GM19324 (cell line): Measurements from ENCODE around the gene ADGRL3.
"Not testable (repeated sequence)": the region's sequence is repeated elsewhere in the genome, so short reads cannot be mapped to it uniquely, and the experiment has no call there.

Source experiments
- ATAC-seq: cut with Tn5 transposase; IDR thresholded peaks from one replicate; pipeline ENCODE4 v1.9.1; 2021; ENCODE audit warnings: mild to moderate bottlenecking, moderate library complexity; ENCODE audit not compliant: unreplicated experiment, low FRiP score

Gene ADGRL3

DNA sequence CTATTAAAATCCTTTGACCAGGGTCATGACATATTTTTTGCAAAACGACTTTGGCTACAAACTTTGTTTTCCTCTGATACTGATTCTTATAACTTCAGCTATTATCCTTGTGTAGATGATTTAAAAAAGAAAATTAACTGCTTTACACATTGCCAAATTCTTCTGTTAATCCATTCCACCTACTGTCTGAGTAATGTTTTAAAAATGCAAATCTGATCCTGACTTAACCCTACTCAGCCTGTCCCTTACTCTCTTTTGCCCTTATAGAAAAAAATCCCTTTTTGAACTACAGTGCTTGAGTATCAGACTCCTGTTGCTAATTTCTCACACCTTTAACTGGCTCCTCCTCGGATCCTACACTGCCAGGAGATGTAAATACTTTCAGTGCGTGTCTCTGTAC, 723.1 kb downstream of the ADGRL3 start:
- no peak for ATAC-seq

GRCh38 chr4:61924131-61924530, 724.0 kb downstream of the ADGRL3 start:
- no peak for ATAC-seq

- ATAC-seq = no peak
Measured at GRCh38 chr4:61933527-61933926, 733.4 kb downstream of the ADGRL3 start.

- no peak for ATAC-seq
Measured at GRCh38 chr4:61934198-61934597, 734.1 kb downstream of the ADGRL3 start.

- ATAC-seq = no peak
Measured at GRCh38 chr4:61938250-61938846, 738.2 kb downstream of the ADGRL3 start.

GRCh38 chr4:61950625-61951024, 750.5 kb downstream of the ADGRL3 start:
- ATAC-seq = no peak

DNA sequence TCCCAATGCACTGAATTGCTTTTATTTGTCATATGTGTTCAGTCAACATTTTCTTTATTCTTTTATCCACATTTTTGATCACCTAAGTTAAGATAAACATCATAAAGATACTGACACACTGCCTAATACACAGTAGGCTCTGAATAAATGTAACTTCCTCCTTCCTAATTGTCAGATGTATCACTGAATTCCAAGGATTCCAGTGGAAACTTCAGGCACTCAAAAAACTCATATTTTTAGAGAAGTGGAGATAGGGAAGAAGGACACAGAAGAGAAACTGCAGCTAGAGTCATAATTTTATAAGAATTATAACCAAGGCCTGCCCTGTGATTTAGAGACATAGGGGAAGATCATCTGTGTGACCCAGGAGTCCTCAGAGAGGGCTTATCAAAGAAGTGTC, 753.3 kb downstream of the ADGRL3 start:
- no peak for ATAC-seq

DNA sequence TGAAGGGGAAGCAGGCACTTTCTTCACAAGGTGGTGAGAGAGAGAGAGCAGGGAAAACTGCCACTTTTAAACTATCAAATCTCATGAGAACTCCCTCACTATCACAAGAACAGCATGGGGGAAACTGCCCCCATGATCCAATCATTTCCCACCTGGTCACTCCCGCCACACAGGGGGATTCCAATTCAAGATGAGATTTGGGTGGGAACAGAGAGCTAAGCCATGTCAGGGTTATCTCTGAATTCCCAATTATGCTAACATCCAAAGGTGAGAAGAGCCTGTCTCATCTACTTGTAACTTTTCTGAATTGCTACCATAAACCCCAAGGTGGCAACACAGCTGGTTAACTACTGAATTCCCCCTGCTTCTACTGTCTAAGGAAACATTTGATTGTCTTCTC, 758.5 kb downstream of the ADGRL3 start:
- ATAC-seq = no peak

DNA sequence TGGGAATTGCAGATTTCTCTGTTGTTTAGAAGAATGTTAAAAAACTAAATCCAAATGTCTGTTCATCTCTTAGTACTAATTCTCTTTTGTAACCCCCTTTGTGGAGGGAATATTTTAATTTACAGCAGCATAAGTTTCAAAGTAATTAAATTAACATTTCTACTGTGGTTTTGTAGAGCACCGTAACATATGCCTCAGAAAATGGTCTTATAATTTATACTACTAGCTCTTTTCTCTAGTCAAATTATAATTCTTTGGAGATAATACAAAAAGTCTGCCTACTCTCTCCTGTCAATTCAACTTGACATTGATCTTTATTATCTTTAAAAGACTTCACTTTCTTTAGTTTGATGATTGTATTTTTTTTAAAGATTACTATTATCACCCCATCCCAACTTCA, 759.0 kb downstream of the ADGRL3 start:
- ATAC-seq = no peak

DNA sequence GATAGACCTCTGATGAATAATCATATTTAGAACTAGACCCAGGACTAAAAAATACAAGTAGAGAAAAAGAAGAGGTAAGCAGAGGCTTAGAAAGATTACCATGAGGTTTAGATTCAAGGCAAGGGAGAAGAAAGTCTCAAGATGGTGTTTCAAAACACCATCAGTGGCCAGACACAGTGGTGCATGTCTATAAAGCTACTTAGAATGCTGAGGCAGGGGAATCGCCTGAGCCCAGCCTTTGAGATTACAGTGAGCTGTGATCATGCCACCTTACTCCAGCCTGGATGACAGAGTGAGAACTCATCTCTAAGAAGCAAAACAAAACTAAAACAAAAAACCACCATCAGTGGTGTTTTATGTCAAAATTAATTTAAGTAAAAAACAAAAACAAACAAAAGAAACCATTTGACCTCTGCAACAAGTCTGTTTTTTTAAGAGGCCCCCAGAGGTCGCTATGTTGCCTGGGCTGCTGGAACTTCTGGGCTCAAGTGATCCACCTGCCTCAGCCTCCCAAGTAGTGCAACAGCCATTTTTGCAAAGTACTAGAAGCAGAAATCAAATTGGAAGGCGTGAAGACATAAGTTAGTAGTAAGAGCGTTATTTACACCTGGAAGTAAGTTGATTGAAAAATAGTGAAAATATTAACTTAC, 784.3 kb downstream of the ADGRL3 start:
- no peak for ATAC-seq

GRCh38 chr4:61985426-61985825, 785.3 kb downstream of the ADGRL3 start:
- ATAC-seq = no peak

DNA sequence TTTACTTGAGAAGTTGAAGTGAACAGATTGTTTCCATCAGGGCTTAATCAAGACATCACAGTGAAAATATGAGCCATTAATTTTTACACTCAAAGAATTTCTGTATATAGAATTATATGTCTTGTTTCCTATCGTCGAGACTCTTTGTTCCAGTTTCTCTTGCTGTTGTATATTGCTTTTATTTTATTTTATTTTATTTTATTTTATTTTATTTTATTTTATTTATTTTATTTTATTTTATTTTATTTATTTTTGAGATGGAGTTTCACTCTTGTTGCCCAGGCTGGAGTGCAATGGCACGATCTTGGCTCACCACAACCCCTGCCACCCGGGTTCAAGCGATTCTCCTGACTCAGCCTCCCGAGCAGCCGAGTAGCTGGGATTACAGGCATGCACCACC, 786.8 kb downstream of the ADGRL3 start:
- ATAC-seq = not testable (repeated sequence)

DNA sequence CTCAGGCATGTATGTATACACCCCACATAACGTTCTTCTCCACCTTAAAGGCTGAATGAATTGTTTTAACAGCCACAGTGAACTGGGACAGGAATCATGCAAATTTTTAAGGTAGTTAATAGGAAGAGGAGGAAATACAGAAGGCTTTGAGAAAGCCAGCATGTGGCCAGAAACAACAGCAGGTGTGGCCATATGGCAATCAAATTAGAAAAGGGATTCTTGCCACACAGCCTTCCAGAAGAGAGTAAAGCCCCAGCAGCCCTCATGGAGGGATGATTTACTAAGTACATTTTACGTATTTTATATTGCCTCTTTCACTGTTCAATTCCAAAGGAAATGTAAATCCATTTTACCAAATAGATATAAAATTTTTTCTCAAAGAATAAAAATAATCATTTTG, 792.2 kb downstream of the ADGRL3 start:
- ATAC-seq = no peak

GRCh38 chr4:61994036-61994435, 793.9 kb downstream of the ADGRL3 start:
- ATAC-seq = no peak

GRCh38 chr4:61995717-61996340, 795.7 kb downstream of the ADGRL3 start:
- ATAC-seq = no peak

DNA sequence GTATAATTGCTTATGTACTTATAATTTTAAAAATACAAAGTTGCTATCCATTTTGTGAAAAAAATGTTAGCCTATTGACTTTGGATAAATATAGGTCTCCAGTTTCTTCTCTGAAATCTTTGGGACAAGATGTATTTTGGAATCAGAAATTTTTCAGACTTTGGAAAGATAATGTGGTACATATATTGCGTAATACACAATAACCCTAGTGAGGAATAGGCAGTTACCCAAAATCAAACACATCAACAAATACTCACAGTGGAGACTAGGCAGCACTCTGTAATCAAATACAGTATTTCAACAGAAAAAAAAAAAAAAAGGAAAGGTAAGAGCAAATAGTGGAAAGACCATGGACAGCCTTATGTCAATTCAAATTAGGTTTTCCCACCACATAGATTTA, 796.8 kb downstream of the ADGRL3 start:
- ATAC-seq = no peak

DNA sequence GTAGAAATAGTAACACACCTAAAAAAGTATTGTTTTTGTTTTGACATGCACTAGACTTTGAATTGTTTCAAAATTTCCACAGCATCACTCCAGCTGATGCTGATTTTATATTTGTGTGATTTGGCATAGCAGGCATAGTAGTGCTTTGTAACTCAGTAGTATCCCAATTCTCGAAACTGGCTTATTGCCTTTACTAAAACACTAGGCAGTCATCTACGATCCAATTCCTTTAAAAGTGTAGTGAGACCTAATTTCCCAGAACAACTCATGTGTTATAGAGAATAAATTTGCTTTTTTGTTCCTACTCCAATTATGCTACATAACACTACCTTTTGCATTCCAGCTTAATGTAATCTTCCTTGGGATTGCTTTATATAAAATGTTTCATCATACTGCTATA, 797.7 kb downstream of the ADGRL3 start:
- ATAC-seq = no peak

DNA sequence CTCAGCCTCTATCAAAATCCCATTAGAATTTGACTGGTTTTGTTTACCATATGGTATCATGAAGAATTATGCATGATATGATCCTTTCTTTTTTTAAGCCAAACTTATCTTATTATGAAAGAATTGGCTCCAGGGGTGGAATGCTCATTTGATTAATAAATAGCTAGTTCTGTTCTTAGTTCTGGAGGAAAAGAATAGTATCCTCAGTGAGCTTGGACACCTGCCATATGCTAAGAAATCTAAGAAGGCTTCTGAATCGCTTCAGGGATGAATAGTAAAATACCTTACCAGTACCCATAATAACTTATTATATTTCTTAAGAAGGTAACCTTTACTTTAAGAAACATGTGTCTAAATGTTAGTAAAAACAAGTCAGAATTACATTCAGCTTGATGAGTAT, 803.6 kb downstream of the ADGRL3 start:
- no peak for ATAC-seq

- no peak for ATAC-seq
Measured at GRCh38 chr4:62004881-62005280, 804.8 kb downstream of the ADGRL3 start.

DNA sequence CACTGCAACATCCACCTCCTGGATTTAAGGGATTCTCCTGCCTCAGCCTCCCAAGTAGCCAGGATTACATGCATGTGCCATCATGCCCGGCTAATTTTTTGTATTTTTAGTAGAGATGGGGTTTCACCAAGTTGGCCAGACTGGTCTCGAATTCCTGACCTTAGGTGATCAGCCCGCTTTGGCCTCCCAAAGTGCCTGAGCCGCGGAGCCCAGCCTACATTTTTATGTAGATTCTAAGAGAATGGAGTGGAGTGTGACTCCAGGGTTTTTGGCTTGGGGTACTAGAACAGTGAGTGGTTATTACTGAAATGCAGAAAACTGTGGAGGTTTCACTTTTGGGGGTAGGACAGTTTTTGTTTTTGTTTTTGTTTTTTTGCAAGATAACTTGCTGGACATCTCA, 806.0 kb downstream of the ADGRL3 start:
- ATAC-seq = no peak

GRCh38 chr4:62015043-62015739, 815.1 kb downstream of the ADGRL3 start:
- no peak for ATAC-seq

GRCh38 chr4:62018537-62018936, 818.4 kb downstream of the ADGRL3 start:
- no peak for ATAC-seq
